ENCODE data around the gene DAB2IP.
A peak's percentile ranks its signal among the peaks of the same experiment; 100 is the strongest.

Gene DAB2IP

GRCh38 chr9:121746866-121747265 lies 95.4 kb downstream of the DAB2IP start:
- no peak for TF ChIP-seq CTCF (IDR thresholded peaks at IDR 0.05; ENCODE audit: low read depth, low read length)
- H3K4me3 ChIP-seq (ENCODE audit: low read depth, low read length): no peak overlapping the region
- no peak for DNase-seq (ENCODE audit: low read depth, low spot score)
- in situ Hi-C loops (cut with HindIII; ENCODE audit: low sequenced_read_pairs): loop anchor here (25.0 kb wide), 1 partner anchor 240 kb away; no protein-coding TSS in a partner anchor

- in situ Hi-C loops (cut with HindIII; ENCODE audit: low sequenced_read_pairs): loop anchor here (25.0 kb wide), 1 partner anchor 239 kb away; no protein-coding TSS in a partner anchor
- TF ChIP-seq CTCF (IDR thresholded peaks at IDR 0.05; ENCODE audit: low read depth, low read length): no peak
- H3K4me3 ChIP-seq (ENCODE audit: low read depth, low read length): no peak overlapping the region
- DNase-seq (ENCODE audit: low read depth, low spot score): peak; percentile 18
Measured at GRCh38 chr9:121748074-121748473, 96.6 kb downstream of the DAB2IP start.

GRCh38 chr9:121748727-121749423 lies 97.4 kb downstream of the DAB2IP start:
- no peak for TF ChIP-seq CTCF (IDR thresholded peaks at IDR 0.05; ENCODE audit: low read depth, low read length)
- in situ Hi-C loops (cut with HindIII; ENCODE audit: low sequenced_read_pairs): loop anchor here (25.0 kb wide), 1 partner anchor 238 kb away; no protein-coding TSS in a partner anchor
- DNase-seq (ENCODE audit: low read depth, low spot score): no peak
- H3K4me3 ChIP-seq (ENCODE audit: low read depth, low read length): no peak overlapping the region

- H3K4me3 ChIP-seq (ENCODE audit: low read depth, low read length): no peak overlapping the region
- no peak for DNase-seq (ENCODE audit: low read depth, low spot score)
- no peak for TF ChIP-seq CTCF (IDR thresholded peaks at IDR 0.05; ENCODE audit: low read depth, low read length)
- in situ Hi-C loops (cut with HindIII; ENCODE audit: low sequenced_read_pairs): loop anchor here (25.0 kb wide), 1 partner anchor 238 kb away; no protein-coding TSS in a partner anchor
Measured at GRCh38 chr9:121749614-121750013, 98.2 kb downstream of the DAB2IP start.

- in situ Hi-C loops (cut with HindIII; ENCODE audit: low sequenced_read_pairs): no loop called here
- DNase-seq (ENCODE audit: low read depth, low spot score): no peak
- no peak overlapping the region for H3K4me3 ChIP-seq (ENCODE audit: low read depth, low read length)
- TF ChIP-seq CTCF (IDR thresholded peaks at IDR 0.05; ENCODE audit: low read depth, low read length): no peak
Measured at GRCh38 chr9:121750259-121750714, 98.9 kb downstream of the DAB2IP start.

- TF ChIP-seq CTCF (IDR thresholded peaks at IDR 0.05; ENCODE audit: low read depth, low read length): no peak
- in situ Hi-C loops (cut with HindIII; ENCODE audit: low sequenced_read_pairs): no loop called here
- no peak overlapping the region for H3K4me3 ChIP-seq (ENCODE audit: low read depth, low read length)
- no peak for DNase-seq (ENCODE audit: low read depth, low spot score)
Measured at GRCh38 chr9:121750715-121751623, 99.5 kb downstream of the DAB2IP start.

Measured in astrocyte of the spinal cord (primary cell).